Loucy (cell line): ENCODE results near the gene NLGN1.

Source experiments
- H2AFZ ChIP-seq: fragments of 200-600 bp; sonication (generic); 2 replicates; pipeline ENCODE4 v1.6.0; 2016; ENCODE audit warnings: antibody characterized with exemption, mild to moderate bottlenecking, low read length, moderate library complexity
- H3F3A ChIP-seq: fragments of 200-600 bp; 2 replicates; pipeline ENCODE4 v1.6.0; 2016; ENCODE audit warnings: antibody characterized with exemption, low read depth, mild to moderate bottlenecking
- H3K27me3 ChIP-seq: fragments of 200-600 bp; sonication (generic); 2 replicates; pipeline ENCODE4 v1.6.1; 2014; ENCODE audit warnings: low read length, mild to moderate bottlenecking; ENCODE audit not compliant: insufficient read depth, poor library complexity, severe bottlenecking
- H3K36me3 ChIP-seq: fragments of 200-600 bp; sonication (generic); 2 replicates; pipeline ENCODE4 v1.6.1; 2016; ENCODE audit warnings: low read length; ENCODE audit not compliant: insufficient read depth
- H3K4me1 ChIP-seq: fragments of 200-600 bp; sonication (generic); 2 replicates; pipeline ENCODE4 v1.5.1; 2014; ENCODE audit warnings: low read length, mild to moderate bottlenecking; ENCODE audit not compliant: insufficient read depth, poor library complexity, severe bottlenecking
- H3K4me2 ChIP-seq: fragments of 200-600 bp; sonication (generic); 2 replicates; pipeline ENCODE4 v1.6.0; 2014; ENCODE audit warnings: antibody characterized with exemption, low read length, low read depth, mild to moderate bottlenecking; ENCODE audit not compliant: poor library complexity, severe bottlenecking
- H3K4me3 ChIP-seq: fragments of 200-600 bp; sonication (generic); 2 replicates; pipeline ENCODE4 v1.5.1; 2014; ENCODE audit warnings: low read length, mild to moderate bottlenecking, mixed read lengths; ENCODE audit not compliant: poor library complexity, severe bottlenecking
- H3K79me2 ChIP-seq: fragments of 200-600 bp; sonication (generic); 2 replicates; pipeline ENCODE4 v1.6.1; 2014; ENCODE audit warnings: low read length; ENCODE audit not compliant: insufficient read depth
- H3K9ac ChIP-seq: fragments of 200-600 bp; sonication (generic); 2 replicates; pipeline ENCODE4 v1.6.0; 2014; ENCODE audit warnings: mild to moderate bottlenecking, low read depth, low read length, moderate library complexity; ENCODE audit not compliant: poor library complexity, severe bottlenecking
- H3K9me2 ChIP-seq: fragments of 200-600 bp; sonication (generic); replicated peaks from 2 replicates; pipeline ENCODE4 v1.6.1; 2016; ENCODE audit warnings: low read depth, low read length, mixed read lengths
- H3K9me3 ChIP-seq: fragments of 200-600 bp; sonication (generic); 2 replicates; pipeline ENCODE4 v1.6.1; 2014; ENCODE audit warnings: mild to moderate bottlenecking, antibody characterized with exemption, low read length, low read depth; ENCODE audit not compliant: insufficient read depth
- H4K20me1 ChIP-seq: fragments of 200-600 bp; sonication (generic); 2 replicates; pipeline ENCODE4 v1.6.0; 2014; ENCODE audit warnings: antibody characterized with exemption, low read length, mild to moderate bottlenecking; ENCODE audit not compliant: insufficient read depth, poor library complexity, severe bottlenecking
- EZH2phosphoT487 ChIP-seq: fragments of 200-600 bp; IDR thresholded peaks from 2 replicates; pipeline ENCODE4 v1.6.1; 2018; ENCODE audit warnings: antibody characterized with exemption, mild to moderate bottlenecking, moderate library complexity, borderline replicate concordance
- TF ChIP-seq, protein P1 (sequence below): fragments of 200-600 bp; sonication (generic); conservative IDR thresholded peaks from 2 replicates; pipeline ENCODE4 v1.5.1; 2014; ENCODE audit warnings: mild to moderate bottlenecking, antibody characterized with exemption, low read length

Gene NLGN1

DNA sequence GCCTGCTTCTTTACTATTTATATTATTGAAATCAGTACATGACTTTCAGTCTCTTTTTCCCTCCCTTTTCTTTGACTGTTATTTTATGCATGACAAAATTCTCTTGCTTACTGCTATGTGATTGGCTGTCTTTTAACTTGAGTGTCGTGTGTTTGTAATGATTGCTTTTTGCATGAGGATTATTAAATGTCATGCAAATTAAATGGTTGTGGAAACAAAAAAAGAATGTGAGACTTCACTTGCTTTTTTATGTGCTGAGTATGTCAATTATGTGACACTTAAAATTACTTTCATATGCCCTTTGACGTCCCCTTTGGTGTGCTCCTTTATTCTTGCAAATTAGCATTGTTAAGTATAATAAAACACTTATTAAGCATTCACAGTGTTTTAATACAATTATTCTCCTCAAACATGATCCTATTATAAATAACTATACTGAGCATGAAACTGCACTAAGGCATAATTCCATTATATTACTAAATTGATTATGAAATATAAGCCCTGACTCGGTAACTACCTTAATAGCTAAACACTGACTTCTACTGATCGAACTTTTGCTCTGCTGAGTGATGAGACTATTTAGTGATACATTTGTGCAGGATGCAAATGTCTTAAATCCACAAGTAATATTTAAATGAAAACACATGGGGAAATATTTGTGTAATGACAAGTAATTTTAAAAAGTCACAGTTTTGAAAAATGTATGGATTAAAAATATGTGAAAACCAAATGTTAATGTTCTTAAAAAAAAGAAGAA lies 401.7 kb downstream of the NLGN1 start:
- Histone ChIP-seq H3K9me2 (no peaks in the 10 kb centered on the region), H3K27me3 (no peaks in the 10 kb centered on the region), H3K9me3 (no peaks in the 10 kb centered on the region), H3K4me3 (no peak overlapping the region), H3K4me2 (no peak overlapping the region), H3F3A (no peaks in the 10 kb centered on the region), H3K4me1 (no peaks in the 10 kb centered on the region), H3K9ac (no peak overlapping the region), H4K20me1 (no peaks in the 10 kb centered on the region), H2AFZ (no peak overlapping the region), H3K36me3 (no peaks in the 10 kb centered on the region), H3K79me2 (no peaks in the 10 kb centered on the region)
- TF ChIP-seq, protein P1, sequence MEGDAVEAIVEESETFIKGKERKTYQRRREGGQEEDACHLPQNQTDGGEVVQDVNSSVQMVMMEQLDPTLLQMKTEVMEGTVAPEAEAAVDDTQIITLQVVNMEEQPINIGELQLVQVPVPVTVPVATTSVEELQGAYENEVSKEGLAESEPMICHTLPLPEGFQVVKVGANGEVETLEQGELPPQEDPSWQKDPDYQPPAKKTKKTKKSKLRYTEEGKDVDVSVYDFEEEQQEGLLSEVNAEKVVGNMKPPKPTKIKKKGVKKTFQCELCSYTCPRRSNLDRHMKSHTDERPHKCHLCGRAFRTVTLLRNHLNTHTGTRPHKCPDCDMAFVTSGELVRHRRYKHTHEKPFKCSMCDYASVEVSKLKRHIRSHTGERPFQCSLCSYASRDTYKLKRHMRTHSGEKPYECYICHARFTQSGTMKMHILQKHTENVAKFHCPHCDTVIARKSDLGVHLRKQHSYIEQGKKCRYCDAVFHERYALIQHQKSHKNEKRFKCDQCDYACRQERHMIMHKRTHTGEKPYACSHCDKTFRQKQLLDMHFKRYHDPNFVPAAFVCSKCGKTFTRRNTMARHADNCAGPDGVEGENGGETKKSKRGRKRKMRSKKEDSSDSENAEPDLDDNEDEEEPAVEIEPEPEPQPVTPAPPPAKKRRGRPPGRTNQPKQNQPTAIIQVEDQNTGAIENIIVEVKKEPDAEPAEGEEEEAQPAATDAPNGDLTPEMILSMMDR: no peak
- TF ChIP-seq EZH2phosphoT487: no peak

DNA sequence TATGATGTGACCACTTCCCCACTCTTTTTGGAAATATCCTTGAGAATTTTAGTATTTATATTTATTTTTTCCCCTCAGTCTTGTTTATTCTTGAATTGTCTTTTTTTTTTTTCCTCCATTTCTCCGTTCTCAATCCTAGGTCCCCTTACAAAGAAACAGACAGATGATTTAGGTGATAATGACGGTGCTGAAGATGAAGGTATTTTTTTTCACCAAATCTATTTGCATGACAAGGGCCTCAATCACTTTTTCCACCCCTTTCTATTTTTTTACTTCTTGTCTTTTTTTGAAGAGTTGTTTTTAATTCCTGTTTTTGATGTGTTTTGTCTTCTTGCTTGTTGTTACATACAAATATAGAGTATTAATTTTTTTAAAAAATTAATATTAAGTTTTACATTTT lies 402.6 kb downstream of the NLGN1 start:
- Histone ChIP-seq H2AFZ (no peak overlapping the region), H3K4me1 (no peaks in the 10 kb centered on the region), H3K9me2 (no peaks in the 10 kb centered on the region), H3K9ac (no peak overlapping the region), H3K27me3 (no peaks in the 10 kb centered on the region), H3F3A (no peaks in the 10 kb centered on the region), H3K4me3 (no peak overlapping the region), H4K20me1 (no peaks in the 10 kb centered on the region), H3K79me2 (no peaks in the 10 kb centered on the region), H3K4me2 (no peak overlapping the region), H3K9me3 (no peaks in the 10 kb centered on the region), H3K36me3 (no peaks in the 10 kb centered on the region)
- TF ChIP-seq, protein P1: no peak

DNA sequence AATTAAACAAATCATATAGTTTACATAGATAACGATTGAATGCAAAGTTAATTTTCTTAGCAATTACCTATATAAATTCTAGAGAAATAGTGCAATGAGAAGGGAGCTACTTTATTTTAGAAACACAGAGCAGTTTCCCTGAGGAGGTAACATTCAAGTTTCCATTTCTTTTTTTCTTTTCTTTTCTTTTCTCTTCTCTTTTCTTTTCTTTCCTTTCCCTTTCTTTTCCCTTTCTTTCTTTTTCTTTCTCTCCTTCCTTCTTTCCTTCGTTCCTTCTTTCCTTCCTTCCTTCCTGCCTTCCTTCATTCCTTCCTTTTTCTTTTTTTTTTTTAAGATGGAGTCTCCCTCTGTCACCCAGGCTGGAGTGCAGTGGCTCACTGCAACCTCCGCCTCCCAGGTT lies 417.3 kb downstream of the NLGN1 start:
- H3K9me3 ChIP-seq: no peaks in the 10 kb centered on the region
- no peaks in the 10 kb centered on the region for H3K36me3 ChIP-seq
- no peak overlapping the region for H3K4me2 ChIP-seq
- no peaks in the 10 kb centered on the region for H3K79me2 ChIP-seq
- no peak overlapping the region for H3K4me3 ChIP-seq
- TF ChIP-seq, protein P1: no peak
- no peak for TF ChIP-seq EZH2phosphoT487
- no peaks in the 10 kb centered on the region for H3F3A ChIP-seq
- no peak overlapping the region for H3K9ac ChIP-seq
- H3K27me3 ChIP-seq: no peaks in the 10 kb centered on the region
- H3K9me2 ChIP-seq: no peaks in the 10 kb centered on the region
- no peaks in the 10 kb centered on the region for H4K20me1 ChIP-seq
- H2AFZ ChIP-seq: no peak overlapping the region
- peaks cover 5% of the 10 kb centered on the region for H3K4me1 ChIP-seq
